HG03064 (cell line): ENCODE data around the gene RALB.

Source experiments
- ATAC-seq: cut with Tn5 transposase; IDR thresholded peaks from one replicate; pipeline ENCODE4 v1.9.1; 2021; ENCODE audit warnings: low read depth; ENCODE audit not compliant: unreplicated experiment

RALB gene

DNA sequence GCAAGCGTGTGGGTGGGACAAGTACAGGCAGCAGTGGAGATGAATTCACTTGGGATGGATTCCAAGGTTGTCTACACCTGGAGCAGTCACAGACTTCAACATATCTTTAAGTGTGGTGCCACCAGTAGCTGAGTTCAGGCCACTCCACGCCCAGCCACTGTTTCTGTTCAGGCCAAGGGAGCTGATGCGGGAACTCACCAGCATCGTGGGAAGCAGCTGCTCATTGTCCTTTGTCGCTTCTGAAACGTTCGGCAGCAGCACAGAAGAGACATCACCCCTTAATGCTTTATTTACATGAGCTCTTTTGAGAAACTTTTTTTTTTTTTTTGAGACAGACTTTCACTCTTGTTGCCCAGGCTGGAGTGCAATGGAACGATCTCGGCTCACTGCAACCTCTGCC lies 73.4 kb downstream of the RALB start:
- no peak for ATAC-seq

DNA sequence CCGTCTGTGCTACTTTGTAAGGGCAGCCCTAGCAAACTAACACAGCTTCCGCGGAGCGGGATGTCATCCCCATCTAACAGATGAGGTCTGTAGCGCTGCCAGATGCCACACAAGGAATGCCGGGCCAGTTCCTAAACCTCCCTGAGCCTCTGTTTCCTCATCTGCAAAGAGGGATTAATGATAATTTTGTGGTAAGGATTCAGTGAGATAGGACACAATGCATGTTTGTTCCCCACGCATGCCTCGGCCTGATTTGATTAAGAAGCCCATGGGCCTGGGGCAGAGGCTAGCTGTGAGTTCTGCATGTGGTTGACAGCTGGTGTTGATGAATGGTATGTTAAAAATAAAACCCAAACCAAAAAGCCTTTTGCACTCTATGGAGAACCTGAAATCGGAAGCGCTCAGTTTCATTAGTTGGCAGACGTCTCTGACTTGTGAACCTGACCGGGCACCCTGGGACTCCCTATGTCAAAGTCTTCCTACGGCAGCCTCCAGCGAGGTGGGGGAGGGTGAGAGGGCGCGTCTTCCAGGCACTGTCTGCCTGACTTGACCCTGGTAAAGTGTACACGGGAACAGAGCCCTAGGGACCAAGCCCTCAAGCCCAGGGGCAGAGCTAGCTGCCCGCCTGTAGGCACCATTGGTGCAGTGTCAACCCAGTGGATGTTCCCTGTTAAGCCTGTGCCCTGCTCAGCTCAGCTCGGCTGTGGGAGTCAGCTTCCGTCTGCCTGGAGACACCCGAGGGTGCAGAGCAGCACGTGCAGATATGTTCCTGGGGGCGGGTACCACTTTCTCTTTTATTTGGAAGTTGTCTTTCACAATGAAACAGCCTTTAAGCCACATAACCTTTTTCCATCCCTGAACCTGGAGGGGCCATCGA lies 78.5 kb downstream of the RALB start:
- no peak for ATAC-seq

DNA sequence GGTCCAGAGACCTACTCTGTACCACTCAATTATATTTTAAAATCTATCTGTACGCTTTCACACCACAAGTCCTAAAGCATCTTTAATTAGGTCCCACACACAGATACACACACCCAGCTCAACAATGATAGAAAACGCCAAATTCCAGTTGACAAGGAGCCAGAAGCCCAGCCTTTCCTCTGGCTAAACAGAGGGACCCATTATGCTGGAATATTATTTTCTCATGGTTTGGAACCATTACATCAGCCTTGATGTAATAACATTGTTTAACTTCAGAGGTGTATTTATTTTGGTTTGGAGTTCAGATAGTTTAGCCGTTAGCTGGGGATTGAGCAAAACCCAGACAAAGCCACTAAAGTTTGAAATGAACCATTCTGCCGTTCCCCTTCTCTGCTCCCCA lies 79.3 kb downstream of the RALB start:
- no peak for ATAC-seq

DNA sequence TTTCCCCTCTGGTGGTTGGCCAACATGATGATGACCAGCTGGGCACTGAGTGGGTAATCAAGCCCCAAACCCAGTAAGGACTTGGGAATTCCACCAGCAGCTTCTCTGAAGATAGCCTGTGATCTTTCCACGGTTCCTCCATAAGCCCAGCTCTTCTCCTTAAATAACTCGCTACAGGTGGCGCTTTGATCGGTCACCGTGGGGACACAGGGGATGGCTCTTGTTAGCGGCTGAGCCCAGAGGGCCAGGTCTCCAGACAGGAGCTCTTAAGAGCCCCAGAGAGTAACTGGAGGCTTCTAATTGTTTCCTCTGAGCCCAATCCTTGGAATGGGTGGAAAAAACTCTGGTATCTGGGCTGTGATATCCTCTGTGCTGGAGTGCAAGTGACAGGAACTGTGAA lies 79.7 kb downstream of the RALB start:
- no peak for ATAC-seq

DNA sequence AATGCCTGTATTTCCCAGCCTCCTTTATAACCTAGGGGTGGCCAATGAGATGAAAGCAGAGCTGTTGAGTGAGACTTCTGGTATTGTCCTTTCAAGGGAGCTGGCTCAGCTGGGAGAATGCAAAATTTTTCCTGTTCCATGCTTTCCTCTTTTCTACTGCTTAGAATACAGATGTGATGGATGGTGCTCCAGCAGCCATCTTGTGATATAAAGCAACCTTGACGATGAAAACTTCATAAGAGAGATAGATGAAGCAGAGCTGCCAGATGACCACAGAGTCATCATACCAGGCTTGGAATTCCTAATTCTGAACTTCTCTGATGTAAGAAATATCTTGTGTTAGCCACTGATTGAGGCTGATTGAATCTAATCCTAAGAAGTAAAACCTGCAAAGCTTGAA lies 81.4 kb downstream of the RALB start:
- ATAC-seq: no peak

- ATAC-seq: no peak
Observed at GRCh38 chr2:120336749-120337148, 84.1 kb downstream of the RALB start.

DNA sequence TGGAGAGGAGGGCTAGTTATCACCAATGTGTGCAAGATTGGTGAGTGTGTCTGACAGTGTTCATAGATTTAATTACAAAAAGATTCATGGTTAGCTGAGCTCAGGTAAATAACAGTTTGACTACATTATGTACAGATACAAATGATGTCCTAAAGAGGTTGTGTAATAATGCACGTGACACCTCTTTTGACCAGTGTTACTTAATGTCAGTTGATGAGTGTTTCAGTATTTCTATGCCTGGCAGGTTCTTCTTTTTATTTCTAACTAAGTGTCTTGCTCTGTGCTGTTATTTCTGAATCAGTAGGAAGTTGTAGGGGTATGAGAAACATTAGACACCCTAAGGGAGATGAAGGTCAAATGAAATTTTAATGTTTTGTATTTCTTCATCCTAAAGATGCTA lies 85.4 kb downstream of the RALB start:
- no peak for ATAC-seq

GRCh38 chr2:120341977-120342376 lies 89.3 kb downstream of the RALB start:
- no peak for ATAC-seq

DNA sequence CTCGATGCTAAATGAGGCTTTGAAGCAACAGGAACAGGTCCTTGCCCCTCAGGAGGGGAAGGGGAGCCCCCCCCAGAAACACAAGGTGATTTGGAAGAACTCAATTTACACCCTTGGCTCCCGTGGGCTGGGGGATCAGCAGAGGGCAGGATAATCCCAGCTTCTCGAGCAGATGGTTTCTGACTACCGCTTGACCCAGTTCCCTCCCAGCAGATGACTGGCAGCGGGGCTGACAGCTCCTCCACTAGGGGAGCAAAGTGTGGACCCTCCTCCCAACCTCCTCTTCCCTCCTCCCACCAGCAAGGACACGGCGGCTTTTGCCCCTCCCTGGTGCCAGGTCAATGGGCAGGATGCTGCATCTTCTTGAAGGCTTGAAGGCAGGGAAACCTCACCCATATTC lies 89.8 kb downstream of the RALB start:
- ATAC-seq: no peak

GRCh38 chr2:120343100-120343432 lies 90.4 kb downstream of the RALB start:
- no peak for ATAC-seq

GRCh38 chr2:120343433-120344105 lies 90.9 kb downstream of the RALB start:
- no peak for ATAC-seq
